Ishikawa (cell line): ENCODE measurements around the gene MAP1A.

Experiments used
- CEBPB ChIP-seq: IDR thresholded peaks from 2 replicates; pipeline ENCODE4 v1.6.1; 2012
- EP300 ChIP-seq: IDR thresholded peaks from 2 replicates; pipeline ENCODE4 v1.6.1; 2012; ENCODE audit warnings: borderline replicate concordance
- FOXM1 ChIP-seq: IDR thresholded peaks from 2 replicates; pipeline ENCODE4 v1.6.1; 2012; ENCODE audit warnings: low read depth, borderline replicate concordance
- MAX ChIP-seq: IDR thresholded peaks from 2 replicates; pipeline ENCODE4 v1.6.1; 2012
- RAD21 ChIP-seq: IDR thresholded peaks from 2 replicates; pipeline ENCODE4 v1.6.1; 2012; ENCODE audit warnings: low read depth
- REST ChIP-seq: IDR thresholded peaks from 2 replicates; pipeline ENCODE4 v1.6.1; 2012; ENCODE audit warnings: low read depth, mild to moderate bottlenecking
- TAF1 ChIP-seq: IDR thresholded peaks from 2 replicates; pipeline ENCODE4 v1.6.1; 2012; ENCODE audit warnings: low read depth, mild to moderate bottlenecking
- TCF12 ChIP-seq: IDR thresholded peaks from 2 replicates; pipeline ENCODE4 v1.6.1; 2012; ENCODE audit warnings: low read depth
- TEAD4 ChIP-seq: IDR thresholded peaks from 2 replicates; pipeline ENCODE4 v1.6.1; 2012
- USF1 ChIP-seq: IDR thresholded peaks from 2 replicates; pipeline ENCODE4 v1.6.1; 2012
- YY1 ChIP-seq: IDR thresholded peaks from 2 replicates; pipeline ENCODE4 v1.6.1; 2012; ENCODE audit warnings: low read depth
- ZBTB7A ChIP-seq: IDR thresholded peaks from 2 replicates; pipeline ENCODE4 v1.6.1; 2012; ENCODE audit warnings: low read depth

GRCh38 chr15:43524254-43524845 lies 6.9 kb downstream of the MAP1A start:
- TF ChIP-seq TEAD4: no peak
- no peak for TF ChIP-seq CEBPB
- no peak for TF ChIP-seq EP300
- no peak for TF ChIP-seq FOXM1
- no peak for TF ChIP-seq MAX
- no peak for TF ChIP-seq TCF12
- no peak for TF ChIP-seq REST
- no peak for TF ChIP-seq TAF1
- TF ChIP-seq RAD21: no peak
- TF ChIP-seq USF1: no peak
- no peak for TF ChIP-seq ZBTB7A
- no peak for TF ChIP-seq YY1
